HG03558 (cell line): ENCODE measurements around the gene DEGS2.

ENCODE experiments used
- ATAC-seq: cut with Tn5 transposase; IDR thresholded peaks from one replicate; pipeline ENCODE4 v1.9.1; 2021; ENCODE audit warnings: moderate number of reproducible peaks; ENCODE audit not compliant: unreplicated experiment; ENCODE audit errors: extremely low read depth

The DEGS2 gene

GRCh38 chr14:100150932-100151587, 8.4 kb downstream of the DEGS2 start:
- ATAC-seq: no peak

GRCh38 chr14:100149851-100150611, 9.4 kb downstream of the DEGS2 start:
- no peak for ATAC-seq

GRCh38 chr14:100148837-100149731, 10.4 kb downstream of the DEGS2 start:
- no peak for ATAC-seq

GRCh38 chr14:100147691-100148464, 11.6 kb downstream of the DEGS2 start:
- ATAC-seq: no peak

- ATAC-seq: no peak
Measured at GRCh38 chr14:100147181-100147631, 12.2 kb downstream of the DEGS2 start.

GRCh38 chr14:100146531-100147091, 12.8 kb downstream of the DEGS2 start:
- no peak for ATAC-seq

- ATAC-seq: no peak
Measured at GRCh38 chr14:100145682-100146464, 13.6 kb downstream of the DEGS2 start.

- no peak for ATAC-seq
Measured at GRCh38 chr14:100144996-100145646, 14.3 kb downstream of the DEGS2 start.

- ATAC-seq: no peak
Measured at GRCh38 chr14:100144645-100144995, 14.8 kb downstream of the DEGS2 start.

- no peak for ATAC-seq
Measured at GRCh38 chr14:100143934-100144333, 15.5 kb downstream of the DEGS2 start.

GRCh38 chr14:100143523-100143922, 15.9 kb downstream of the DEGS2 start:
- ATAC-seq: no peak

GRCh38 chr14:100142073-100143040, 17.1 kb downstream of the DEGS2 start:
- ATAC-seq: no peak

- ATAC-seq: no peak
Measured at GRCh38 chr14:100141098-100141497, 18.3 kb downstream of the DEGS2 start.

- no peak for ATAC-seq
Measured at GRCh38 chr14:100140452-100141078, 18.9 kb downstream of the DEGS2 start.

- ATAC-seq: no peak
Measured at GRCh38 chr14:100138955-100139354, 20.5 kb downstream of the DEGS2 start.

- no peak for ATAC-seq
Measured at GRCh38 chr14:100138082-100138787, 21.2 kb downstream of the DEGS2 start.
